22Rv1 (cell line): ENCODE measurements around the gene ZSCAN5A.

Experiments
- CTCF ChIP-seq: fragments of 450-650 bp; IDR thresholded peaks from 2 replicates; pipeline ENCODE4 v1.5.1; 2017; ENCODE audit warnings: mild to moderate bottlenecking
- ZFX ChIP-seq: fragments of 450-650 bp; IDR thresholded peaks from 2 replicates; pipeline ENCODE4 v1.6.1; 2017; ENCODE audit warnings: antibody characterized with exemption, borderline replicate concordance

GRCh38 chr19:56324436-56324835 is 9.8 kb upstream of the ZSCAN5A start:
- no peak for TF ChIP-seq CTCF
- TF ChIP-seq ZFX = no peak
